CD4-positive, alpha-beta T cell (primary cell): Measurements from ENCODE around the gene NUMA1. TPM values are rescaled to one million over a fixed set of nuclear protein-coding genes. Genes with fewer than 3 reads are reported as not detected.

Source experiments
- ATAC-seq: fragments of 200-7000 bp; cut with Tn5 transposase; one replicate; pipeline ENCODE4 v1.10.0; 2022; ENCODE audit warnings: mild to moderate bottlenecking; ENCODE audit not compliant: poor library complexity
- CTCF ChIA-PET: fragments of 350-600 bp; sonication (Branson Sonifier 250); formaldehyde crosslinking; loops from one replicate; lab custom pipeline; 2021; ENCODE audit warnings: antibody characterized with exemption, inconsistent platforms; lab: Charles Lee
- POLR2A ChIA-PET: fragments of 350-600 bp; sonication (Branson Sonifier 250); formaldehyde crosslinking; loops from one replicate; lab custom pipeline; 2021; ENCODE audit warnings: antibody characterized with exemption, inconsistent platforms; lab: Charles Lee
- DNase-seq, 14 experiments: peaks; one replicate each; pipeline ENCODE4 v3.0.0-alpha.2; 2013 to 2020; ENCODE audit warnings: mixed read lengths in 2 of 14
- H3K27ac ChIP-seq, 2 donors: one replicate each; pipeline versions ENCODE4 v1.5.1 to v1.7.0; 2013; ENCODE audit warnings: low read length in 2 of 2, low read depth in 1 of 2, mild to moderate bottlenecking in 1 of 2
- H3K27me3 ChIP-seq, 2 experiments: 1 replicate in 1 of 2; 2 replicates in 1 of 2; pipeline versions ENCODE4 v1.6.1 to v1.7.0; 2013; ENCODE audit warnings: low read length in 2 of 2, control low read depth in 1 of 2, mild to moderate bottlenecking in 1 of 2, moderate library complexity in 1 of 2; ENCODE audit not compliant: insufficient read depth in 2 of 2, control insufficient read depth in 1 of 2
- H3K36me3 ChIP-seq: one replicate; pipeline ENCODE4 v1.6.1; 2013; ENCODE audit warnings: low read length, control low read depth; ENCODE audit not compliant: insufficient read depth
- H3K4me1 ChIP-seq: one replicate; pipeline ENCODE4 v1.6.1; 2013; ENCODE audit warnings: low read length, control low read depth; ENCODE audit not compliant: insufficient read depth
- H3K4me3 ChIP-seq: one replicate; pipeline ENCODE4 v1.5.1; 2013; ENCODE audit warnings: mild to moderate bottlenecking, low read length, moderate library complexity
- H3K9me3 ChIP-seq, 2 experiments: 1 replicate in 1 of 2; 2 replicates in 1 of 2; pipeline versions ENCODE4 v1.6.1 to v1.7.0; 2013; ENCODE audit warnings: low read length in 2 of 2, mild to moderate bottlenecking in 2 of 2, control low read depth in 1 of 2, moderate library complexity in 1 of 2; ENCODE audit not compliant: control insufficient read depth in 1 of 2, insufficient read depth in 1 of 2
- H3K27ac Mint-ChIP-seq: one replicate; pipeline ENCODE4 v1.8.0; 2020; ENCODE audit warnings: mixed read lengths
- H3K27me3 Mint-ChIP-seq: one replicate; pipeline ENCODE4 v1.8.0; 2021; ENCODE audit warnings: mixed read lengths
- H3K36me3 Mint-ChIP-seq: one replicate; pipeline ENCODE4 v1.8.0; 2021; ENCODE audit warnings: low read depth, mixed read lengths
- H3K4me1 Mint-ChIP-seq: one replicate; pipeline ENCODE4 v1.8.0; 2021; ENCODE audit warnings: low read depth, mixed read lengths
- H3K4me3 Mint-ChIP-seq: one replicate; pipeline ENCODE4 v1.8.0; 2020; ENCODE audit warnings: mild to moderate bottlenecking, mixed read lengths
- H3K9me3 Mint-ChIP-seq: one replicate; pipeline ENCODE4 v1.8.0; 2020; ENCODE audit warnings: mixed read lengths
- CTCF ChIP-seq: fragments of 200-600 bp; IDR thresholded peaks from one replicate; pipeline ENCODE4 v1.8.0; 2022; ENCODE audit warnings: antibody characterized with exemption, mild to moderate bottlenecking
- intact Hi-C, 2 experiments: fragments of 100-400 bp; cut with DNase I in 1 of 2; cut with micrococcal nuclease in 1 of 2; formaldehyde crosslinking; loops; one replicate each; pipeline versions ENCODE4 v1.15.1 to v1.9.0; 2023 to 2025; cut with DNase I, micrococcal nuclease
- total RNA-seq, 174 experiments: library from RNA in 2 of 174; stranded (reverse) in 2 of 174; gene quantifications; one replicate each; pipeline ENCODE4 v1.2.3 and lab custom pipeline; 2021 to 2026

Gene NUMA1
- total RNA-seq, 2 experiments from 2014 or later, result 191 to 197 TPM

GRCh38 chr11:72122607-72123006 lies 42.3 kb upstream of the NUMA1 start:
- Mint-ChIP-seq H3K9me3 (no peaks in the 10 kb centered on the region), H3K4me1 (no peaks in the 10 kb centered on the region), H3K27me3 (peaks cover 25% of the 10 kb centered on the region), H3K27ac (no peak overlapping the region), H3K36me3 (no peaks in the 10 kb centered on the region), H3K4me3 (no peak overlapping the region)
- Histone ChIP-seq H3K27ac (no peak overlapping the region), H3K36me3 (no peaks in the 10 kb centered on the region), H3K4me1 (no peaks in the 10 kb centered on the region), H3K4me3 (no peak overlapping the region), H3K27me3 (no peaks in the 10 kb centered on the region), H3K9me3 (no peaks in the 10 kb centered on the region)
- DNase-seq (no peak), ATAC-seq (no peak)
- TF ChIP-seq CTCF, result no peak
- POLR2A ChIA-PET, result no interaction called here
- CTCF ChIA-PET, result no interaction called here
- intact Hi-C loops, result no loop called here

GRCh38 chr11:72120930-72121329 lies 40.6 kb upstream of the NUMA1 start:
- Mint-ChIP-seq H3K27ac (no peak overlapping the region), H3K27me3 (peaks cover 25% of the 10 kb centered on the region), H3K4me1 (no peaks in the 10 kb centered on the region), H3K36me3 (no peaks in the 10 kb centered on the region), H3K9me3 (no peaks in the 10 kb centered on the region), H3K4me3 (no peak overlapping the region)
- ATAC-seq (no peak), DNase-seq (no peak)
- ChIA-PET POLR2A (no interaction called here), CTCF (no interaction called here)
- H3K4me1 ChIP-seq, result no peaks in the 10 kb centered on the region
- no peak for TF ChIP-seq CTCF
- H3K4me3 ChIP-seq, result no peak overlapping the region
- no peaks in the 10 kb centered on the region for H3K27me3 ChIP-seq
- H3K9me3 ChIP-seq, result no peaks in the 10 kb centered on the region
- no peaks in the 10 kb centered on the region for H3K36me3 ChIP-seq
- intact Hi-C loops, result no loop called here
- H3K27ac ChIP-seq, result no peak overlapping the region

- H3K27ac ChIP-seq, result no peak overlapping the region
- Mint-ChIP-seq H3K27ac (no peak overlapping the region), H3K4me3 (no peak overlapping the region), H3K36me3 (no peaks in the 10 kb centered on the region), H3K9me3 (no peaks in the 10 kb centered on the region), H3K27me3 (peaks cover 25% of the 10 kb centered on the region), H3K4me1 (no peaks in the 10 kb centered on the region)
- H3K4me1 ChIP-seq, result no peaks in the 10 kb centered on the region
- DNase-seq (no peak), ATAC-seq (no peak)
- no peaks in the 10 kb centered on the region for H3K27me3 ChIP-seq
- no peaks in the 10 kb centered on the region for H3K9me3 ChIP-seq
- no peaks in the 10 kb centered on the region for H3K36me3 ChIP-seq
- POLR2A ChIA-PET, result no interaction called here
- no peak for TF ChIP-seq CTCF
- no peak overlapping the region for H3K4me3 ChIP-seq
- CTCF ChIA-PET, result interaction anchor here (0.6 kb wide), 1 partner anchor 137 kb away, joined by 3 read pairs; no protein-coding TSS in a partner anchor
- intact Hi-C loops, result loop anchor here (10.0 kb wide), 2 partner anchors 106 to 676 kb away; partner anchors contain the start of genes INPPL1 (in 1 of the 2) and STARD10 (in 1 of the 2)
Measured at GRCh38 chr11:72119198-72119597, 38.9 kb upstream of the NUMA1 start.
